Measurements from ENCODE around the gene EYA2.
A peak's percentile ranks its signal among the peaks of the same experiment; 100 is the strongest.

EYA2 gene

DNA sequence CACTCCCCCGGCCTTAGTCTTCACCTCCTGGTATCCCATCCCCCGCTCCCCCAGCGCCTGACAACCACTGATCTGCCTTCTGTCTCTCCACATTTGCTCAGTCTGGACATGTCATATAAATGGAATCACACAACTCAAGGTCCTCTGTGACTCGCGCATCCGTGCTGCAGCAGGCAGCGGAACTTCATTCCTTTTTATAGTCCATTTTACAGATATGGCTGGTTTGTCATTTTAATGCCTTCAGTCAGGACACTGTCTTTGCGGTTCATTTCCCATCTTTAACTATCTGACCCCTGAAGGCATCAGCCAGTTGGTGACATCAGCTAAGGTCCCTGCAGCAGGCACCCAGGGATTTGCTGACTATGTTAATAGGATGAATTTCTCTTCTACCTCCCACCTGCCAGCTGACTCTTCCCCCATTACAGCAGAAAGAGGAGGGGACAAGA lies 336.2 kb downstream of the EYA2 start:
- TF ChIP-seq, protein P1, sequence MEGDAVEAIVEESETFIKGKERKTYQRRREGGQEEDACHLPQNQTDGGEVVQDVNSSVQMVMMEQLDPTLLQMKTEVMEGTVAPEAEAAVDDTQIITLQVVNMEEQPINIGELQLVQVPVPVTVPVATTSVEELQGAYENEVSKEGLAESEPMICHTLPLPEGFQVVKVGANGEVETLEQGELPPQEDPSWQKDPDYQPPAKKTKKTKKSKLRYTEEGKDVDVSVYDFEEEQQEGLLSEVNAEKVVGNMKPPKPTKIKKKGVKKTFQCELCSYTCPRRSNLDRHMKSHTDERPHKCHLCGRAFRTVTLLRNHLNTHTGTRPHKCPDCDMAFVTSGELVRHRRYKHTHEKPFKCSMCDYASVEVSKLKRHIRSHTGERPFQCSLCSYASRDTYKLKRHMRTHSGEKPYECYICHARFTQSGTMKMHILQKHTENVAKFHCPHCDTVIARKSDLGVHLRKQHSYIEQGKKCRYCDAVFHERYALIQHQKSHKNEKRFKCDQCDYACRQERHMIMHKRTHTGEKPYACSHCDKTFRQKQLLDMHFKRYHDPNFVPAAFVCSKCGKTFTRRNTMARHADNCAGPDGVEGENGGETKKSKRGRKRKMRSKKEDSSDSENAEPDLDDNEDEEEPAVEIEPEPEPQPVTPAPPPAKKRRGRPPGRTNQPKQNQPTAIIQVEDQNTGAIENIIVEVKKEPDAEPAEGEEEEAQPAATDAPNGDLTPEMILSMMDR (IDR thresholded peaks at IDR 0.05): no peak
- Histone ChIP-seq H3K4me1 (peaks cover 0 to 24% (median 4%) of the 10 kb centered on the region in 4 donors), H3K27me3 (no peaks in the 10 kb centered on the region), H3K4me3 (no peak overlapping the region), H3K36me3 (peaks cover 36 to 81% (median 51%) of the 10 kb centered on the region in 3 donors), H3K27ac (peak overlapping the region; percentile 56 to 70), H3K9me3 (no peaks in the 10 kb centered on the region)
- intact Hi-C loops (cut with DNase I; ENCODE audit: low total_unique reads): no loop called here
- DNase-seq: no peak

DNA sequence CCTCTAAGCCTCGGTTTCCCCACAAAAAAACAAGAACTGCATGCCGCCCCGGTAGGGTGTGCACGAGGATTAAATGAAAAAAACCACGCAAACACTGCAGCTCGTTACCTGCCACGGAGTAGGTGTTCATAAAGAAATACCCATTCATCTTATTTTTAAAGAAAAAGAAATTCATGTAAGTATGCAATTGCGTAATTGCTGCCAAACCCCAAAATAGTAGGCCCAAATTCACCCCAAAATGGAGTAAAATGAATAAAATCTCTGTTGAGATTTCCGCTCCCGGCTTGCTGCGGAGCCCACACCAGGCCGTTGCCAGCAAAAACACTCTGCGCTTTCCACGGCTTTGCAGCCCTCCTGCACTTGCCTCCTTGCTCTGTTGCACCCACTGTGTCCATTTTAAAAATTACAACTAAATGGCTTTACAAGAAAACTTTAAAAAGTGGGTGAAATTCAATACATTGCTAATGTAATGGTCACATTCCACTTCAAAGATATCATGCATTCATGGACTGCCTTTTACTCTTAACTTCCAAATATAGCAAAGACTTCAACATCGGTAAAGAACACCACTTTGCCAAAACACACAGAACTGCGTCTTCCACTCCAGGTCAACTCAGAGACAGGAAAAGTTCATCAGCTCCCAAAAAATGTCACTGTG lies 336.9 kb downstream of the EYA2 start:
- Histone ChIP-seq H3K4me1 (peaks cover 0 to 24% (median 4%) of the 10 kb centered on the region in 4 donors), H3K9me3 (no peaks in the 10 kb centered on the region), H3K27ac (peak overlapping the region; percentile 56 to 70), H3K36me3 (peaks cover 36 to 81% (median 49%) of the 10 kb centered on the region in 3 donors), H3K4me3 (no peak overlapping the region), H3K27me3 (no peaks in the 10 kb centered on the region)
- DNase-seq: no peak
- TF ChIP-seq, protein P1 (IDR thresholded peaks at IDR 0.05): no peak
- intact Hi-C loops (cut with DNase I; ENCODE audit: low total_unique reads): no loop called here

DNA sequence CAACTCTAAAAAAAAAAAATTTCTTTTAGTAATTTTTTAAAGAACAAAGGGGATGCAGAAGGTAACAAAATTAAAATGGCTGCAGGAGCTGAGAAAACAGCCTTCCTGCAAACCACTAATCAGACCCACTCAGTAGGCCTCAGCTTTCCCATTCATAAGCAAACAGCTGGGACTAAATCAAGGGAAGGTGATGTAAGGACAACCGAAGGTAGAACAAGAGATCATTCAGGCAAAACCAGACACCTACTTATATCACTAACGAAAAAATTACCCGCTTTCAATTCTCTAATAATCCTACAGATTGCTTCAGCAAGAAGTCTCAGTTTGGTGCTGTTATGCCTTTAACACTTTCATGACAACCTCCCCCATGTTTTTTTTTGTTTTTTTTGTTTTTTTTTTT lies 337.9 kb downstream of the EYA2 start:
- H3K27ac ChIP-seq: peak overlapping the region; percentile 56 to 70
- intact Hi-C loops (cut with DNase I; ENCODE audit: low total_unique reads): no loop called here
- no peaks in the 10 kb centered on the region for H3K27me3 ChIP-seq
- no peaks in the 10 kb centered on the region for H3K9me3 ChIP-seq
- peaks cover 31 to 79% (median 39%) of the 10 kb centered on the region in 3 donors for H3K36me3 ChIP-seq
- TF ChIP-seq, protein P1 (IDR thresholded peaks at IDR 0.05): no peak
- no peak overlapping the region for H3K4me3 ChIP-seq
- no peak for DNase-seq
- H3K4me1 ChIP-seq: peaks cover 0 to 24% (median 4%) of the 10 kb centered on the region in 4 donors

DNA sequence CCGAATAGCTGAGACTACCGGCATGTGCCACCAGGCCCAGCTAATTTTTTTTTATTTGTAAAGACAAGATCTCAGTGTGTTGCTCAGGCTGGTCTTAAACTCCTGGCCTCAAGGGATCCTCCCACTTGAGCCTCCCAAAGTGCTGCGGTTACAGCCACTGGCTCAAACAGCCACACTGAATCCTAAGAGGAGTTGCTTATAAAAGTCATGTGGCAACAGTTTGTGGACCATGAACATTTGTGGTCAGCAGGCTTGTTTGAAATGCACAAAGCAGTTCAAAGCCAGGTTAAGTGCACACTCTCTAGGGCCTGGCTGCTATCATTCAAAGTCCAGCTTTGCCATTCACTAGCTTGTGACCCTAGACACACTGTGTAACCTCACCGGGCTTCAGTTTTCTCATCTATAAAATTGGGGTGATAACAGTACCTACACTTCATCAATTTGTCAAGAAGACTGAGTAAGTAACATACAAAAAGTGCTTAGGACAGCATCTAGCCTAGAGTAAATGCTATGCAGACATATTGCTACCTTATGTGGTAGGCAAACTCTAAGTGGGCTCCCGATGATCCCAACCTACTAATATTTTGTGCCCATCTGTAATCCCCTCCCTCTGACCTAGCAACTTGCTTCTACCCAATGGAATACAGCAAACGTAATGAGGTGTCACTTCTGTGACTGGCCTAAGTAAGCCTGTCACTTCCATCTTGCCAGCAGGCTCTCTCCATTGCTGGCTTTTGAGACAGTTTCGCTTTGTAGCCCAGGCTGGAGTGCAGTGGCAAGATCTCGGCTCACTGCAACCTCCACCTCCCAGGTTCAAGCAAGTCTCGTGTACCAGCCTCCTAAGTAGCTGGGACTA lies 338.9 kb downstream of the EYA2 start:
- TF ChIP-seq, protein P1 (IDR thresholded peaks at IDR 0.05): no peak
- Histone ChIP-seq H3K4me1 (peaks cover 0 to 24% (median 4%) of the 10 kb centered on the region in 4 donors), H3K9me3 (no peaks in the 10 kb centered on the region), H3K4me3 (no peak overlapping the region), H3K27ac (no peak overlapping the region), H3K27me3 (no peaks in the 10 kb centered on the region), H3K36me3 (peaks cover 33 to 79% (median 43%) of the 10 kb centered on the region in 3 donors)
- DNase-seq: no peak
- intact Hi-C loops (cut with DNase I; ENCODE audit: low total_unique reads): no loop called here

DNA sequence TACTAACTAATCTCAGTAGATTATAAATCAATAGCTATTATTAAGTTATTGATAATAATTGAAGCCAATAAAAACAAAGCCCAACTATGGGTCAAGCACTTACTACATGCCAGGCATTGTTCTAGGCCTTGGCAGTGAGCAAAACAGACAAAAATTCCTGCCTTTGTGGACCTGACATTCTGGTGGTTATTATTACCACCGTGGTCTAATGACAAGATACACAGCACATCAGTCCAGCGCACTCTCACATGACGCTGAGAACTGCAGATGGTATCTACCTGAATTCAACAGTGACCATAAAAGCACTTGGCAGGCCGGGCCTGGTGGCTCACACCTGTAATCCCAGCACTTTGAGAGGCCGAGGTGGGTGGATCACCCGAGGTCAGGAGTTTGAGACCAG lies 340.5 kb downstream of the EYA2 start:
- Histone ChIP-seq H3K36me3 (peaks cover 33 to 75% (median 38%) of the 10 kb centered on the region in 3 donors), H3K9me3 (no peaks in the 10 kb centered on the region), H3K4me1 (peaks cover 0 to 24% (median 4%) of the 10 kb centered on the region in 4 donors), H3K27me3 (no peaks in the 10 kb centered on the region), H3K27ac (no peak overlapping the region), H3K4me3 (no peak overlapping the region)
- intact Hi-C loops (cut with DNase I; ENCODE audit: low total_unique reads): no loop called here
- TF ChIP-seq, protein P1 (IDR thresholded peaks at IDR 0.05): no peak
- no peak for DNase-seq

Data from tibial artery (tissue), 4 donors.